CD4-positive, CD25-positive, alpha-beta regulatory T cell (primary cell): ENCODE data around the gene SGSH. TPM values are rescaled to one million over a fixed set of nuclear protein-coding genes. Genes with fewer than 3 reads are reported as not detected.
A peak's percentile ranks its signal among the peaks of the same experiment; 100 is the strongest.
"Not testable (repeated sequence)": the region's sequence is repeated elsewhere in the genome, so short reads cannot be mapped to it uniquely, and the experiment has no call there.

ENCODE experiments used
- ATAC-seq, 2 donors: fragments of 150-1000 bp; cut with Tn5 transposase; one replicate each; pipeline ENCODE4 v1.10.0; 2021; ENCODE audit warnings: low read depth in 2 of 2, moderate number of reproducible peaks in 2 of 2, moderate library complexity in 1 of 2
- DNase-seq, 3 donors: peaks; one replicate each; pipeline versions ENCODE4 v3.0.0 to v3.0.0-alpha.2; 2012 to 2022; ENCODE audit warnings: mixed read lengths in 1 of 3
- H3K27ac ChIP-seq: one replicate; pipeline ENCODE4 v1.7.0; 2013; ENCODE audit warnings: mild to moderate bottlenecking, low read length; ENCODE audit not compliant: insufficient read depth, poor library complexity, severe bottlenecking
- H3K27me3 ChIP-seq: one replicate; pipeline ENCODE4 v1.7.0; 2013; ENCODE audit warnings: low read length; ENCODE audit not compliant: control insufficient read depth, insufficient read depth
- H3K36me3 ChIP-seq: one replicate; pipeline ENCODE4 v1.7.0; 2013; ENCODE audit warnings: mild to moderate bottlenecking, low read length, moderate library complexity; ENCODE audit not compliant: control insufficient read depth, insufficient read depth
- H3K4me1 ChIP-seq: 2 replicates; pipeline ENCODE4 v1.7.0; 2013; ENCODE audit warnings: mild to moderate bottlenecking, low read length; ENCODE audit not compliant: insufficient read depth, control insufficient read depth, poor library complexity, severe bottlenecking
- H3K4me3 ChIP-seq: one replicate; pipeline ENCODE4 v1.7.0; 2013; ENCODE audit warnings: low read depth, mild to moderate bottlenecking, low read length, moderate library complexity
- H3K9me3 ChIP-seq, 2 experiments: 1 replicate in 1 of 2; 2 replicates in 1 of 2; pipeline ENCODE4 v1.7.0; 2013; ENCODE audit warnings: low read length in 2 of 2, mild to moderate bottlenecking in 1 of 2, moderate library complexity in 1 of 2; ENCODE audit not compliant: control insufficient read depth in 2 of 2
- H3K27ac Mint-ChIP-seq, 3 donors: one replicate each; pipeline ENCODE4 v1.8.0; 2020 to 2022; ENCODE audit warnings: mild to moderate bottlenecking in 3 of 3, mixed read lengths in 3 of 3, moderate library complexity in 2 of 3
- H3K27me3 Mint-ChIP-seq: one replicate; pipeline ENCODE4 v1.8.0; 2022; ENCODE audit warnings: mild to moderate bottlenecking, mixed read lengths
- H3K36me3 Mint-ChIP-seq: one replicate; pipeline ENCODE4 v1.8.0; 2020; ENCODE audit warnings: mixed read lengths
- H3K4me1 Mint-ChIP-seq, 4 donors: one replicate each; pipeline ENCODE4 v1.8.0; 2020 to 2022; ENCODE audit warnings: mixed read lengths in 4 of 4, mild to moderate bottlenecking in 1 of 4
- H3K4me3 Mint-ChIP-seq, 4 donors: one replicate each; pipeline ENCODE4 v1.8.0; 2020 to 2022; ENCODE audit warnings: mild to moderate bottlenecking in 4 of 4, mixed read lengths in 4 of 4, moderate library complexity in 3 of 4
- H3K9me3 Mint-ChIP-seq, 7 donors: one replicate each; pipeline ENCODE4 v1.8.0; 2020 to 2022; ENCODE audit warnings: mixed read lengths in 7 of 7, mild to moderate bottlenecking in 3 of 7, moderate library complexity in 2 of 7
- polyA plus RNA-seq, 4 donors: library from polyadenylated mRNA; unstranded; fragments of 300-500 nt; fragmentation: Illumina TruSeq; gene quantifications; one replicate each; pipeline ENCODE4 v1.2.3, GENCODE V29; 2021
- total RNA-seq: library from RNA; stranded (reverse); gene quantifications from one replicate; pipeline ENCODE4 v1.2.3, GENCODE V29; 2022

Gene SGSH
- total and polyA plus RNA-seq, 5 donors from 2014 or later: 43.8 to 138 (median 47.8) TPM

GRCh38 chr17:80204626-80205468, 15.3 kb downstream of the SGSH start:
- Histone ChIP-seq H3K27me3 (no peaks in the 10 kb centered on the region), H3K9me3 (no peaks in the 10 kb centered on the region), H3K36me3 (peaks cover 7% of the 10 kb centered on the region), H3K27ac (no peak overlapping the region), H3K4me1 (no peaks in the 10 kb centered on the region), H3K4me3 (no peak overlapping the region)
- Mint-ChIP-seq H3K4me1 (no peaks in the 10 kb centered on the region), H3K27ac (no peak overlapping the region), H3K9me3 (no peaks in the 10 kb centered on the region), H3K4me3 (no peak overlapping the region), H3K36me3 (no peaks in the 10 kb centered on the region), H3K27me3 (no peaks in the 10 kb centered on the region)
- ATAC-seq: no peak
- no peak for DNase-seq

GRCh38 chr17:80203471-80203963, 16.6 kb downstream of the SGSH start:
- Histone ChIP-seq H3K27me3 (no peaks in the 10 kb centered on the region), H3K4me3 (no peak overlapping the region), H3K27ac (no peak overlapping the region), H3K9me3 (no peaks in the 10 kb centered on the region), H3K36me3 (no peaks in the 10 kb centered on the region), H3K4me1 (no peaks in the 10 kb centered on the region)
- Mint-ChIP-seq H3K36me3 (no peaks in the 10 kb centered on the region), H3K27me3 (no peaks in the 10 kb centered on the region), H3K4me3 (no peak overlapping the region), H3K4me1 (no peaks in the 10 kb centered on the region), H3K27ac (no peak overlapping the region), H3K9me3 (no peaks in the 10 kb centered on the region)
- DNase-seq (no peak), ATAC-seq (no peak)

- ATAC-seq (no peak), DNase-seq (no peak)
- peak overlapping the region in 1 of 3 donors; percentile 18 for H3K27ac Mint-ChIP-seq
- Histone ChIP-seq H3K27me3 (no peaks in the 10 kb centered on the region), H3K36me3 (no peaks in the 10 kb centered on the region), H3K4me1 (no peaks in the 10 kb centered on the region), H3K27ac (no peak overlapping the region), H3K9me3 (no peaks in the 10 kb centered on the region), H3K4me3 (no peak overlapping the region)
- no peaks in the 10 kb centered on the region for H3K36me3 Mint-ChIP-seq
- H3K9me3 Mint-ChIP-seq: no peaks in the 10 kb centered on the region
- H3K4me1 Mint-ChIP-seq: no peaks in the 10 kb centered on the region
- peak overlapping the region in 1 of 4 donors; percentile 28 for H3K4me3 Mint-ChIP-seq
- no peaks in the 10 kb centered on the region for H3K27me3 Mint-ChIP-seq
Measured at GRCh38 chr17:80202197-80202596, 17.9 kb downstream of the SGSH start.

DNA sequence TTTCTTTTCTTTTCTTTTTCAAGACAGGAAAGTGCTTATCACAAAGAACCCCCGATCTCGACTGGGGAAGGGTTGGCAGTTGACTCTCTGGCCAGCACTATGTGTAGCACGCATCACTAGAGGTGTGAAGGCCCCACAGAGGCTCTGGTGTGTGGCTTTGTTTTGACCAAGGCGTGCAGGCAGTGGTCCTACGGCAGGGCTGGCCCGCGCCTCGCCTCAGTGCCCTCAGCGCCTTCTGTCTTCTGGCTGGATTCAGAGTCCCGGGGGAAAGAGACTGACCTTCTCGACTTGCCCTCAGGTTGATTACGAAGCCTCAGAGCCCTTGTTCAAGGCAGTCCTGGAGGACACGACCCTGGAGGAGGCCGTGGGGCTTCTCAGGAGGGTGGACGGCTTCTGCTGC, 18.7 kb downstream of the SGSH start:
- Mint-ChIP-seq H3K9me3 (no peaks in the 10 kb centered on the region), H3K36me3 (no peaks in the 10 kb centered on the region), H3K27me3 (no peaks in the 10 kb centered on the region), H3K27ac (no peak overlapping the region), H3K4me3 (no peak overlapping the region), H3K4me1 (no peaks in the 10 kb centered on the region)
- H3K36me3 ChIP-seq: no peaks in the 10 kb centered on the region
- no peaks in the 10 kb centered on the region for H3K4me1 ChIP-seq
- H3K27ac ChIP-seq: no peak overlapping the region
- no peaks in the 10 kb centered on the region for H3K9me3 ChIP-seq
- H3K27me3 ChIP-seq: no peaks in the 10 kb centered on the region
- DNase-seq (no peak), ATAC-seq (no peak)
- H3K4me3 ChIP-seq: no peak overlapping the region

DNA sequence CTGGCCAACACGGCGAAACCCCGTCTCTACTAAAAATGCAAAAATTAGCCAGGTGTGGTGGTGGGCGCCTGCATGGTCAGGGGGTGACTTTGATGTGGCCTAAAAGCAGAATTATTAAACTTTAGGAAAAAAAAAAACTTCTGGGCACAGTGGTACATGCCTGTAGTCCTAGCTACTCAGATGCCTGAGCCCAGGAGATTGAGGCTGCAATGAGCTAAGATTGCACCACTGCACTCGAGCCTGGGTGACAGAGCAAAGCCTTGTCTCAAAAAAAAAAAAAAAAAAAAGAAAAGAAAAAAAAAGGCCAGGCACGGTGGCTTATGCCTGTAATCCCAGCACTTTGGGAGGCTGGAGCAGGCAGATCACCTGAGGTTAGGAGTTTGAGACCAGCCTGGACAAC, 20.8 kb downstream of the SGSH start:
- not testable (repeated sequence) for DNase-seq, H3K4me1 Mint-ChIP-seq, H3K9me3 ChIP-seq, H3K9me3 Mint-ChIP-seq, H3K4me3 ChIP-seq, H3K36me3 Mint-ChIP-seq, H3K4me1 ChIP-seq, H3K27ac ChIP-seq, ATAC-seq, H3K4me3 Mint-ChIP-seq, H3K36me3 ChIP-seq, H3K27me3 Mint-ChIP-seq, H3K27me3 ChIP-seq, H3K27ac Mint-ChIP-seq

DNA sequence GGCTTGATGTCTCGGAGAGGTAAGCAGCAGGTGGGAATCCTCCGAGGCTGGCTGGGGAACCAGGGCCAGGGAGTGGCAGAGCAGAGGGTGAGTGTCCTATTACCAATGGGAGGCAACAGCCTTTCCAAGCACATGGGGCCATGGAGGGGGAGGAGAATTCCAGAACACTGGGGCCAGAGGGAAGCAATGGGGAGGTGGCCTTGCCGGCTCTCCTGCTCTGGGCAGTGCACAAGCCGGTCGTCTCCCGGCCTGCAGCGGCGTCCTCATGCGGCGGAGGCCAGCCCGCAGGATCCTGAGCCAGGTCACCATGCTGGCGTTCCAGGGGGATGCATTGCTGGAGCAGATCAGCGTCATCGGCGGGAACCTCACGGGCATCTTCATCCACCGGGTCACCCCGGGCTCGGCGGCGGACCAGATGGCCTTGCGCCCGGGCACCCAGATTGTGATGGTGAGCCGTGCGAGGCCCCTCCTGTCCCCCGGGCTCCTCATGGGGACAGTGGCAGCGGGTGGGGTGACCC, 21.9 kb downstream of the SGSH start:
- no peaks in the 10 kb centered on the region for H3K36me3 Mint-ChIP-seq
- ATAC-seq: no peak

GRCh38 chr17:80196652-80197051, 23.5 kb downstream of the SGSH start:
- no peaks in the 10 kb centered on the region for H3K36me3 ChIP-seq
- H3K4me3 Mint-ChIP-seq: no peak overlapping the region
- H3K27me3 Mint-ChIP-seq: peaks cover 4% of the 10 kb centered on the region
- H3K4me1 Mint-ChIP-seq: peaks cover 0 to 5% (median 1%) of the 10 kb centered on the region in 4 donors
- H3K27ac ChIP-seq: no peak overlapping the region
- DNase-seq (no peak), ATAC-seq (no peak)
- no peak overlapping the region for H3K4me3 ChIP-seq
- no peaks in the 10 kb centered on the region for H3K36me3 Mint-ChIP-seq
- H3K27ac Mint-ChIP-seq: peak overlapping the region in 1 of 3 donors; percentile 66
- no peaks in the 10 kb centered on the region for H3K4me1 ChIP-seq
- H3K9me3 Mint-ChIP-seq: peaks cover 0 to 2% (median 0%) of the 10 kb centered on the region in 7 donors
- no peaks in the 10 kb centered on the region for H3K9me3 ChIP-seq
- no peaks in the 10 kb centered on the region for H3K27me3 ChIP-seq

More for the DNA sequence above, 21.9 kb downstream of the SGSH start:
- H3K27ac Mint-ChIP-seq: no peak overlapping the region
- no peak for DNase-seq
- Histone ChIP-seq H3K27ac (no peak overlapping the region), H3K4me3 (no peak overlapping the region), H3K4me1 (no peaks in the 10 kb centered on the region), H3K27me3 (no peaks in the 10 kb centered on the region), H3K36me3 (no peaks in the 10 kb centered on the region), H3K9me3 (no peaks in the 10 kb centered on the region)
- H3K4me1 Mint-ChIP-seq: peaks cover 0 to 5% (median 1%) of the 10 kb centered on the region in 4 donors
- H3K4me3 Mint-ChIP-seq: no peak overlapping the region
- peaks cover 0 to 2% (median 0%) of the 10 kb centered on the region in 7 donors for H3K9me3 Mint-ChIP-seq
- H3K27me3 Mint-ChIP-seq: no peaks in the 10 kb centered on the region
